Posterior cingulate gyrus (tissue), 11 donors: ENCODE measurements around the gene S100A14.
A peak's percentile ranks its signal among the peaks of the same experiment; 100 is the strongest.
"Not testable (repeated sequence)": the region's sequence is repeated elsewhere in the genome, so short reads cannot be mapped to it uniquely, and the experiment has no call there.

Experiments used
- DNase-seq, 10 donors: peaks; one replicate each; pipeline versions ENCODE4 v3.0.0 to v3.0.0-alpha.2; 2020 to 2021; ENCODE audit warnings: mixed read lengths in 3 of 10
- intact Hi-C: fragments of 100-400 bp; cut with DNase I; formaldehyde crosslinking; loops from one replicate; pipeline ENCODE4 v1.15.1; 2023

Gene S100A14

DNA sequence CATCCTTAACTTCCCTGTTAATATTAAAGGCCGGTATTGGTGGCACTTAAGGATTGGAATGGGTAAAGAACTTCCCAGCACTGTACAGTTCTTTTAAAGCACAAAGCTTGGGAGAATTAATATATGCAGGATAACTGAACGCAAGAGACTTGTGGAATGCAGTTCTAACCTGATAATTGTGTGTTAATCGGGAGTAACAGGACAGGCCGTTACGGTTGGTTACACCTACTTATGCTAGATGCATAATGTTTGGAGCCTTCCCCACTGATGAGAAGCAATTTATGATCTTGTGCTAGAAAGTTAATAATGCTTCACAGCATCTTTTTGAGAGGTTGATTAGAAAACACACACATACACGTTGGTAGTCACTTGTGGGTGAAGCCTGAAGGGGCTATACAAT, 24.7 kb upstream of the S100A14 start:
- intact Hi-C loops = no loop called here

DNA sequence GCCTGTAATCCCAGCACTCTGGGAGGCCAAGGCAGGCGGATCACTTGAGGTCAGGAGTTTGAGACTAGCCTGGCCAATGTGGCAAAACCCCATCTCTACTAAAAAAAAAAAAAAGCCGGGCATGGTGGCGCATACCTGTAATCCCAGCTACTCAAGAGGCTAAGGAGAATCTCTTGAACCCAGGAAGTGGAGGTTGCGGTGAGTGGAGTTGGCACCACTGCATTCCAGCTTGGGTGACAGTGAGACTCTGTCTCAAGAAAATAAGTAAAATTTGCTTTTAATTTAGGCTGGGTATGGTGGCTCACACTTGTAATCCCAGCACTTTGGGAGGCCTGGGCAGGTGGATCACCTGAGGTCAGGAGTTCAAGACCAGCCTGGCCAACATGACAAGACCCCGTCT, 24.1 kb upstream of the S100A14 start:
- DNase-seq, intact Hi-C loops: not testable (repeated sequence)

More for the DNA sequence above, 24.7 kb upstream of the S100A14 start:
- DNase-seq = no peak

DNA sequence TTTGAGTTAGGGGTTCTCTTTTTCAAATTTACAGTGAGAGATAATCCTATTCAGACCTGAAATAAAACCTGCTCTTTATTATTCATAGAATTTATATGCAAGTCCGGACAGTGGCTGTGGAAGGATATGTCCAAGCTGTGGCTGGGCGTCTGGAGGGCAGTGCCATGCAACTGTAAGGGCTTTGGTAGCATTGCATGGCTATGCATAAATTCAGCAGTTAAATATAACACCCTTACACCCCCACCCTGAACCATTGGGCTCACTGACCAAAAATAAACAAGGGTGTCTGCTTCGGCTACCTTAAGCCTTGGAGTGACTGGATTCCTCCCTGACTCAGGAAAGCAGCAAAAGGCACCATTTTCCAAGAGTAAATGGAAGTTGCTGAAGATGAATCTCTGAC, 23.2 kb upstream of the S100A14 start:
- intact Hi-C loops = no loop called here
- no peak for DNase-seq

DNA sequence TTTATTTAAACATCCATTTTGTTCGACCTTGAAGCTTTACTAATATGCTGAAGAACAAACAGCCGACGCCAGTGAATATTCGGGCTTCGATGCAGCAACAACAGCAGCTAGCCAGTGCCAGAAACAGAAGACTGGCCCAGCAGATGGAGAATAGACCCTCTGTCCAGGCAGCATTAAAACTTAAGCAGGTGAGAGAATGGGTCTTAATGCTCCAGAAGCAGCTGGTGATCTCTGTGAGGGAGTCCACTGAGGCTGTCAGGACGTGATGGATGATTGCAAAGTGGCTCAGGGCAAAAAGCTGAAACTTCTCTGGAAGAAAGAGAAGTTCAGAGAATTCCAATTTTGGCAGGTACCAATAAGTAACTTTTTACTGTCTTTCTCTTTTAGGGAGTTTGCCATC, 22.1 kb upstream of the S100A14 start:
- no peak for DNase-seq
- intact Hi-C loops = no loop called here

DNA sequence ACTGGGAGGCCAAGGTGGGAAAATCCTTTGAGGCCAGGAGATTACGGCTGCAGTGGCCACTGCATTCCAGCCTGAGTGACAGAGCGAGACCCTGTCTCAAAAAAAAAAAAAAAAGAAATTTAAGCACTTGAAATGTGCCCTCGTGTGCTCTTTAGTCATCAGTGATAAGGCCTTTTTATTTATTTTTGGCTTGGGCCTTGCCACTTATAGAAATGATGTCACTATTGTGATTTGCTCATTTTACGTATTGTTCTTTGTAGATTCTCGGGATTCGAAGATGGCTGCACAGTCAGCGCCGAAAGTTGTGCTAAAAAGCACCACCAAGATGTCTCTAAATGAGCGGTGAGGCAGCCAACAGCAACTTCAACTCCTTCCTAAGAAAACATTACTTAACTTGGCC, 20.2 kb upstream of the S100A14 start:
- intact Hi-C loops = no loop called here
- DNase-seq = no peak

DNA sequence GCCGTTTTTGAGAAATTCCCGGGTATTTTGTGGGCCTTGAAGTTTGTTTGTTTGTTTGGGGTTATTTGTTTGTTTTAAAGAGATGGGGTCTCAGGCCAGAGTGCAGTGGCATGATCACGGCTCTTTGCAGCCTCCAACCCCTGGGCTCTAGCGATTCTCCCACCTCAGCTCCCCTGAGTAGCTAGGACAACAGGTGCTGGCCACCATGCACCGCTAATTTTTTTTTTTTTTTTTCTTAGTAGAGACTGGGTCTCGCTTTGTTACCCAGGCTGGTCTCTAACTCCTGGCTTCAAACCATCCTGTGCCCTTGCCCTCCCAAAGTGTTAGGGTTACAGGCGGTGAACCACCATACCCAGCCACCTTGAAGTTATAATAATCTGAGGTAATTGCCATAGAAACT, 19.7 kb upstream of the S100A14 start:
- intact Hi-C loops = no loop called here

DNA sequence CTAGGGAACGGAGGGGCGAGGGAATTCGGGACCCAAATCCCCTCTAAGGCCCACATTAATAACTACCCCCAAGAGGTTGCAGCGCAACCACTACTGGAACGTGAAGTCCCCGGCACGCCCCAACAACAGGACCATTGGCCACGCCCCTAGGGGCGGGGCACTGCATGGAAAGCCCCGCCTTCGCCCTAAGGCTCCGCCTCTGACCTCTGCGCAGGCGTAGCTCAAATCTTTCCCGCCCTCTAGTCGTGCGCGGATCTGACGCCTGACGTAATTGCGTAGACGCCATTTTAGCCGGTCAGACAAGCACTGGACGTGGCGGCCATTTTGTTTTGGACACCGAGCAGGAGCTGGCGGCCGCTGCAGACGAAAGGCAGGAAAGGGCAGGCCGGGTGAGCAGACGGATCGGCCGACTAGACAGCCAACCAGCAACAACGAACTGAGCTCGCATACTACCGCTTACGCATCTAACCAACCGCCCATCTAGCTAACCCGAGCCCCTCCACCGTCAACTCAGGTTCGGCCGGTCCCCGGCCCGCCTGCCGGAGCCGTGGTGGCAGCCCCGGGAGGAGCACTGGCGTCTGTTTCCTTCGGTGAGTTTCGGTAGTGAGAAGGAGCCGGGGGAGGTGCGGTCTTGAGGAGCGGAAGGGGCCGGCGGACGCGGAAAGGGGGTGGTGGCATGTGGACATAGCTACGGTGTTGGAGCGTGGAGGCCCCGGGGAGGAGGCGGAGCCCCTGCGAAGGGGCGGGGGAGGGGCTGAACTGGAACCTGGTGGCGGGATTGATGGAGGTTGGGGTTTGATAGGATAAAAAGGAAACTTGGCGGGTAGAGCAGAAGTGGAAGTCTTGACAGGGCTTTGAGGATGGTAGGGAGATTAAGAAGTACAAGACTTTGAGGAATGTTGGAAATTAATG, 17.9 kb upstream of the S100A14 start, which contains the start of gene CHTOP:
Gene CHTOP, plus strand, starts transcription at position 313 of the 912 bp plus-strand sequence. CDS start 2,523 bp downstream, outside the sequence.
- intact Hi-C loops = no loop called here
- DNase-seq = peak; percentile 96 to 100 (median 99)

More for the DNA sequence above, 19.7 kb upstream of the S100A14 start:
- DNase-seq = no peak

DNA sequence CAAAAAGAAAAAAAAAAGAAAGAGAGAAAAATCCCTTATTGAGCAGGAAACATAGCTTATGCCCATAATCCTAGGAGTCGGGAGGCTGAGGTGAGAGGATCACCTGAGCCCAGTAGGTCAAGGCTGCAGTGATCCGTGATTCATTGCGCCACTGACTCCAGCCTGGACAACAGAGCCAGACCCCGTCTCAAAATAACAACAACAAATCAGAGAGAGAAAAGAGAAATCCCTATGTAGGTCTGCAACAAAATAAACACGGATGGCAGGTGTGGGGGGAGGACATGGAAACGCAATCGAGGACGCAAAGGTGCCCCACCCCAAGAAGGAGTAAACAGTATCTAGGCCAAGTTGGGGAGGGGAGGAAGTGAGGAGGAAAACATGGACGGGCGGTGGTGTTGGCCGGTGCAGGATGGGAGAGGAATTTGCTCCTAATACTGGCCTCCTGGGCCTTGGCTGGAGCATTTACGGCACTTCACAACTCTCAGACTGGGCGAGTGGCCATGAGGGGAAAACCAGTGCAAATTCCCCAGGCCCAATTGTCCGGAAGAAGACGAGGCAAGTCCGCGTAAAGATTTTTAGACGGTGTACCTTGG, 17.1 kb upstream of the S100A14 start:
- DNase-seq = peak in 1 of 10 donors; percentile 84
- intact Hi-C loops = no loop called here

DNA sequence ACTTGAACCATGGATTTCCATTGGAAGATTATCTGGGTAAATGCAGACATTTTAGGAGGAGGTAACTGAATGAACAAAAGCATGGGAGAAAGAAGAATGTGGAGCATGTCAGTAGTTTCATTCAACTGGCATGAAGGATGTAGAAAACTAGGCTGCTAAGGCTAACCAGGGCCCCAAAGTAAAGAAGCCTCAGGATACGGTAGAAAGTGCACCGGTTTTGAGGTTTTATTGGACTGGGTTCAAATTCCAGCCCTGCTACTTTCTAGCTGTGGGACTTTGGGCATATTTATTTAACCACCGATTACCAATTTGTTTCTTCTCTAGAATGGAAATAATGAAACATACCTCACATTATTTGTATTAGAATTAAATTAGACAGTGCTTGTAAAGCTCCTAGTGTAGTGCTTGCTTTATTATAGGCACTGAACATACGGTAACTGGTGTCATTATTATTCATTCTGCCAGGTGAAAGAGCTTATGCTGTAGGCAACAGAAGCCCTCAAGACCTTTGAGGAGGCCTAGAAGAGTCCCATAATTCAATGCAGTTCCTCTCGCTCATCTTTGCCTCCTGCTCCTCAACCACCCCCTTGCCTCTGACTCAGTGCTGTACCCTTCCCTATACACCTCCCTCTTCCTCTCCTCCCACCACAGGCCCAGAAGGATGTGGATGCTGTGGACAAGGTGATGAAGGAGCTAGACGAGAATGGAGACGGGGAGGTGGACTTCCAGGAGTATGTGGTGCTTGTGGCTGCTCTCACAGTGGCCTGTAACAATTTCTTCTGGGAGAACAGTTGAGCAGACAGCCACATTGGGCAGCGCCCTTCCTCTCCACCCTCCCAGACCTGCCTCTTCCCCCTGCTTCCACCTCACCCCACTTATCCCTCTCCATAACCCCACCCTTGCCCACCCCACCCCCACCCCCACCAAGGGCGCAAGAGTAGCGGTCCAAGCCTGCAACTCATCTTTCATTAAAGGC, 15.2 kb upstream of the S100A14 start:
- DNase-seq = no peak

DNA sequence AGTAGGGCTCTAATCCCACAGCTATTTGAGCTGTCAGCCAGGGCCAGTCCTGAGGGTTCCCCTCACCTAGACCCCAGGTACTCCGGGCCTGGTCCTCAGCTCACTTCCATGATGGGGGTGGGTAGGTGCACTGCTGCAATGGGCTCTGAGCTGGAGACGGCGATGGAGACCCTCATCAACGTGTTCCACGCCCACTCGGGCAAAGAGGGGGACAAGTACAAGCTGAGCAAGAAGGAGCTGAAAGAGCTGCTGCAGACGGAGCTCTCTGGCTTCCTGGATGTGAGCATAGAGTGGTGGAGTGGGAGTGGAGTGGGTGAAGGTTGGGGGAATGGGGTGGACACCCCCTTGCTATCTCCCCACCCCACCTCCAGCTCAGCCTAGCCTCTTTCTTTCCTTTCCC, 14.3 kb upstream of the S100A14 start:
- no peak for DNase-seq
- intact Hi-C loops = no loop called here

More for the DNA sequence above, 15.2 kb upstream of the S100A14 start:
- intact Hi-C loops = no loop called here

DNA sequence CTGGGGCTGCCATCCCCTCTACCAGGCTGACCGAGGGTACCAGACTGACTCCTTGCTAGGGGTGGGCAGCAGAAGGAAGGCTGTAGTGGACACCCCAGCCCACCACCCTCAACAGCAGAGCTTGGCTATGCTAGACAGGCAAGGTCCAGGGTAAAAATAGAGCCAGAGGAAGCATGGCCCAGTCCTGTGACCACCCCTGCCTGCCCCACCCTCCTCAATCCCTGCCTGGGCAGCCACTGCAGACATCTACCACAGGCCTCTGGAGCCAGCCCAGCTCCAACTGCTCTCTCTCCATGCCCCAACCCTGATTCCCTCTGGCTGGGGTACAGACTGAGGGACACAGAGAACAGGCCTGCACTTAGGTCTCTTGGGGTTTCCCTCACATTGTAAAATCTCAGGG, 13.8 kb upstream of the S100A14 start:
- peak in 1 of 10 donors; percentile 31 for DNase-seq
- intact Hi-C loops = loop anchor here (5.0 kb wide), 1 partner anchor 58 kb away; no protein-coding TSS in a partner anchor

DNA sequence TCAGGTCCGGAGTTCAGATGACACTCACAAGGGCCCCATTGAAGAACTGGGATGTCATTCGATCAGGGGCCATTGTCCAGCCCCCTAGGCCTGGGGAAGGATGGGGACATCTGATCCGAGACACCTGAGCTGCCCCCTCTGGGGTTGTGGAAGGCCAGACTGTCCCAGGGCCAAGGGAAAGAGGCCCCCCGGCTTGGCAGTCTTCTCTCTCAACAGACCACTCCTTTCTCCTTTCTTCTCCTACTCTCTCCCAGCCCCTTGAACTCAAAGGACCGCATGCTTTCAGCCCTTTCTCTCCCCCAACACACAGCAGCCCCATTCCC, 13.2 kb upstream of the S100A14 start:
- DNase-seq = no peak
- intact Hi-C loops = loop anchor here (5.0 kb wide), 1 partner anchor 57 kb away; no protein-coding TSS in a partner anchor

DNA sequence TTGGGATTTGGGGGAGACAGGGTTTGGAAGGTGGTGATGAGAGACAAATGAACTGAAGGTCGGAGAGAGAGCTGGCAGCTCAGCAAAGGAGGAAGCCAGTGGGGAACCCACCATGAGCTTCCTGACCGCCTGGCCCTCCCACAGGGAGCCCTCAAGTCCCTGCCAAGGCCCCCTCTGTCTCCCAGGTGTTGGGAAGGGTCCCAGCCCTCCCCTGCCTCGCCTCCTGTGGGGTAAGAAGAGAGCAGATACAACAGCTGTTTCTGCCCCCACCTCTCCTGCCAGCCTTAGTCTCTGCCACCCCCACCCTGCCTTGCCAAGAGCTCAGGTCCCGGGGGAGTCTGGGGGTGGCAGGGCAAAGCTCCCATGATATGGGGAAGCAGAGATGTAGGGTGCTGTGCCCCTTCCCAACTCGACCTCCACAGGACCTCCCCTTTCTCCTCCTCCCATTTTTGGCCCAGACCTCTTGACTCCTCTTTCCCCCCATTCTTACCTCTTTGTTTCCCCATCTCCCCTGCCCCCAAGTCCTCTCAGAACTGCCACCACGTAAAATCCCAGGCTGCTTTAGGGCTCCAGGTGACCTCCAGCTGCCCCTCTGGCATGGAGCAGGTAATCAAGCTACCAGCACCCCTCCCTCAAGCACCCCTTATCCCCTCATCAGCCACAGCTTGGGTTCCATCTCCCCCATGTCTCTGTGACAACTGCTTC, 12.7 kb upstream of the S100A14 start:
- intact Hi-C loops = loop anchor here (5.0 kb wide), 1 partner anchor 56 kb away; no protein-coding TSS in a partner anchor
- peak in 1 of 10 donors; percentile 57 for DNase-seq

DNA sequence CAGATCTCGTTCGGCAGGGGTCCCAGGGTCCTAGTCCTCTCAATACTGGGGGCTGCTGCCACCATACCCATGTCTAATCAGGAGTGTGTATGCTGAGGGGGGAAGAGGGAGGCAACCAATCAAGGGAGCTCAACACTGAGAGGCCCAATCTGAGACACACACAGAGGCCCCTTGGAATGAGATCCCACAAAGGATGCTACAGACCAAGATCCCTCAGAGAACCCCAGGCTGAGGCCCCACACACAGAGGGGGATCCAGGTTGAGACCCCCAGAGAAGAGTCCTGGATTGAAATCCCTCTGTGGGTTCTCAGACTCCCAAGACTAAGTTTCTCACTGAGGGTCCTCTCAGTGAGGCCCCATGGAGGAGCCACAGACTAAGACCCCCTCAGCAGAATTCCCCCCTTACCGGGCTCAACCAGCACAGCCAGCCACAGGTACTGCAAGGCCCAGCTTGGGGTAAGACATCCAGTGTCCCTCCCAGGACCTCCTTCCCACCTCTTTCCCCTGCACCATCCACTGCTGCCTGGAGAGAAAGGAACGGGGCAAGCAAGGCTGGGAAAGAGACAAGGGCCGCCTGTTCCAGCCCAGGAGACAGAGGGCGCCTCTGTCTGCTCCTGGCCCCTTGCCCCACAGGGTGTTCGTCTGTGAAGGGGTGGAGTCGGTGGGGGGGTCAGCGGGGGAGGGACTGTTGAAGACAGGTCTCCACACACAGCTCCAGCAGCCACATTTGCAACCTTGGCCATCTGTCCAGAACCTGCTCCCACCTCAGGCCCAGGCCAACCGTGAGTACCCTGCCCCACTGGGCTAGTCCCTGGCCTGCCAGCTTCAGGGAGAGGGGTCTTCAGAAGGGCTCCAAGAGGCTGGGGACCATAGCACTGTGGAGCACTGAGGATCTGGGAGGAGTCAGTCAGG, 11.8 kb upstream of the S100A14 start, which contains the start of gene S100A1:
Gene S100A1, plus strand, starts transcription at position 720 of the 912 bp plus-strand sequence. CDS start 2,088 bp downstream, outside the sequence.
- DNase-seq = peak; percentile 55 to 95 (median 76)
- intact Hi-C loops = loop anchor here (5.0 kb wide), 1 partner anchor 56 kb away; no protein-coding TSS in a partner anchor

DNA sequence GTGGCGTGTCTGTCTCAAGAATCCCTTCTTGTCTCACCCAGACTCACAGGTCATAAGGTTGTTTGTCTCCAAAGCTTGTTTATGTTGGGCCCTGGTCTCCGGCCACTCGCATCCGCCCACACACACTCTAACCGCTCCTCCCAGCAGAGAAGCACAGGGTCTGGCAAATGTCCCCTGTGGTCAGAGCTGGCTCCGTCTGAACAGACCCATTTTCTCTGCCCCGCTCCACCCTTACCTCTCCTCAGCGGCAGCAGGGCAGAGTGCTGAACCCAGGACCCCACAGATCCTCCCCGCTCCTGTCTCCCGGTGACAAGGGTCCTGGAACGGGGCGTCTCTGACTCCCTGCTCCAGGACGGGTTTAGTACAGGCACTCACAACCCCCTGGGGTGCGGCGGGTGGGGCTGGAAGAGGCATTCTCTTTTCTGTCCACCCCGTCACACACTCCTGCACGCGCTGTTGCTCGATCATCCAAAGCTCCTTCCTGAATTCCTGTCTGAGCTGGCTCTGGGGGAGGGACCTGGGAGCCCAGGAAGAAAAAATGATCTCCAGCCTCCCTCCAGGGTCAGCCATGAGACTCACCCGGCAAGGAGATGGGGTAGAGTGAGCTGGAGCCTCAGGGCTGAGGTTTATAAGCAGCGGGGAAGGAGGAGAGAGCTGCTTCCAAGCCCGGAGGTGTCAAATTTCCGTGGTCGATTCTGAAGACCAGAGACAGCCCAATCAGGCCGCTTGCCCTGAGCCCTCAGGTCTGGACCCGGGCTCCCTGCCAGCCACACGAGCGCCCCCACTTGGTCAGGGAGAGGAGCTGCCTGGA, 11.0 kb upstream of the S100A14 start, which contains the start of gene S100A13:
Gene S100A13, minus strand, starts transcription at position 602 of the 811 bp plus-strand sequence. CDS start 1,033 bp downstream, outside the sequence.
- intact Hi-C loops = loop anchor here (5.0 kb wide), 1 partner anchor 55 kb away; no protein-coding TSS in a partner anchor
- DNase-seq = peak in 8 of 10 donors; percentile 45 to 92 (median 62)

DNA sequence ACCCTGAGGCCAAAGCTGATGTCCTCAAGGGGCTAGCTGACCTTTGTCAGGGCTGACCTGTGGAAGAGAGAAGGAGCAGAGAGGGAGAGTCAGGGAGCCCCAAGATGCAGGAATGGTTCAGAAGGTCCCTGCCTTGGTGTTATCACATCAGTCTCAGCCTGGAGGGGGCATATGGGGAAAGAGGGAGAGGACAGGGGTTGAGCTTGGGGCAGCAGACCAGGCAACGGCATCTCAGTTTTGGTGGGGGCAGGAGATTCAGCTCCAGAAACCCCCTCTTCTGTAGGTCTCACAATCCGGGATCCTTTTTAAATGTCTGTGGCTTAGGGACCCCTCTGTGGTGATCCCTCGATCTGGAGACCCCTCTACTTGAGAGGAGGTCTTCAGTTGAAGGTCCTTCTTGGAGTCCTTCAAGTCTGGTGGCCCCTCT, 10.4 kb upstream of the S100A14 start:
- peak in 1 of 10 donors; percentile 52 for DNase-seq
- intact Hi-C loops = loop anchor here (5.0 kb wide), 1 partner anchor 54 kb away; no protein-coding TSS in a partner anchor

DNA sequence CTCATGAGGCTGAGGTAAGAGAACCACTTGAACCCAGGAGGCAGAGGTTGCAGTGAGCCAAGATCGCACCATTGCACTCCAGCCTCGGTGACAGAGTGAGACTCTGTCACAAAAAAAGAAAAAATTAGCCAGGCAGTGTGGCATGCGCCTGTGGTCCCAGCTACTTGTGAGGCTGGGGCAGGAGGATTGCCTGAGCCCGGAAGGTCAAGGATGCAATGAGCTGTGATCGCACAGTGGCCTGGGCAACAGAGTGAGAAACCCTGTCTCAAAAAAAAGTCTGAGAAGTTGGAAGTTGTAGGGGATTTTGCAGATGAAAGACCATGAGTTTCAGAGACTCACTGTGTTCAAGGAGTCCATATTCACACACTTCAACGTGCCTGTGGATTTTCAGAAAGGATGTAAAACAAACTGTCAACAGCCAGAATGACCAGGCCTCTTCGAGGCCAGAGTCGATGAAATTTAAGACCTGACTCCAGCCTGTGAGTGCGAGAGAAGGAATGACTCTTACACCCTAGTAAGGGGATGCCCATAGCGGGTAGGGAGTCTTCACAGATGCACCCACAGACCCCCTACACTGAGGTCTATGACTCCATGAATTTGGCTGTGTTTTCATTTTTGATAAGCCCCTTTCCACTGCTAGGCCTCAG, 9.0 kb upstream of the S100A14 start:
- peak in 1 of 10 donors; percentile 44 for DNase-seq
- intact Hi-C loops = loop anchor here (5.0 kb wide), 1 partner anchor 53 kb away; no protein-coding TSS in a partner anchor
